ENCODE results near the gene CHST11.

- TF ChIP-seq CTCF (IDR thresholded peaks at IDR 0.05) (no peak), POLR2A (IDR thresholded peaks at IDR 0.05) (no peak), POLR2AphosphoS5 (IDR thresholded peaks at IDR 0.05) (no peak), EP300 (IDR thresholded peaks at IDR 0.05) (no peak)
Observed at GRCh38 chr12:104631867-104632266, 175.1 kb downstream of the CHST11 start.

Data from sigmoid colon (tissue), 4 donors.